ENCODE measurements around the gene PRDM15.

The PRDM15 gene

DNA sequence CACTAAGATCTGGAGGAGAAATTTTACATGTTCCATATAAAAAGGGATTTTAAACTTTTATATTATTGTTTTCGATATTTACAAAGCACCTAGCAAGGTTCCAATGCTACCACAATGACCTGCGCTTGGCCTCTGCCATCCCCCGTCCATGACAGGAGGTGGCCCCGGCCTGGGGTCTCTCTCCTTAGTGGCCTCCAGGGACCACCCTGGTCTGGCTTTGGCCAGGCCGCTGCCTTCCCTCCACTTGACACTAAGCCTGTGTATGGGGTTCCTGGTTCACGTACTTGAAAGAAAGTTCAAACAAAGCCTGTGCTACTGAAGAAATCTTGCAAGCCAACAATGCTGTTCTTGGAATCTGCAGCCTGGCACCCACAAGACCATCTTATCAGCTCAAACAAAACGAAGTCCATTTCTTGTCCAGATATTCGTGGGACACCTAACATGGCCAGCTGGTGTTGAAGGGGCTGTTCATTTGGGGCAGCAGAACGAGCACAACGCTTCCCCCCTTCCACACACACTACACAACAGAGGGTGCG lies 12.8 kb downstream of the PRDM15 start:
- Histone ChIP-seq H3K4me3 (ENCODE audit: low read depth, low read length) (no peak overlapping the region), H3K18ac (ENCODE audit: low read length) (no peak overlapping the region), H3K4ac (ENCODE audit: low read depth, low read length) (no peak overlapping the region), H3K79me1 (ENCODE audit: low read length) (no peaks in the 10 kb centered on the region), H4K91ac (ENCODE audit: low read depth, low read length) (no peak overlapping the region), H3K36me3 (ENCODE audit: control insufficient read depth in 1 of 2, insufficient read depth in 2 of 2, low read length in 2 of 2) (peaks cover 0 to under 1% of the 10 kb centered on the region in 2 experiments), H3K14ac (ENCODE audit: low read length) (no peak overlapping the region), H3K9ac (ENCODE audit: low read length) (no peak overlapping the region), H2BK12ac (ENCODE audit: low read length) (no peak overlapping the region), H2BK5ac (ENCODE audit: low read depth, low read length, poor library complexity) (no peak overlapping the region), H2AK5ac (ENCODE audit: low read length) (no peak overlapping the region), H3K27me3 (ENCODE audit: insufficient read depth, low read length) (no peaks in the 10 kb centered on the region), H4K12ac (ENCODE audit: low read depth, low read length) (no peak overlapping the region), H3K27ac (ENCODE audit: low read depth, low read length) (no peak overlapping the region), H4K8ac (ENCODE audit: low read depth, low read length) (no peak overlapping the region), H3K79me2 (ENCODE audit: control insufficient read depth, insufficient read depth, low read length, poor library complexity) (no peaks in the 10 kb centered on the region), H3K4me1 (ENCODE audit: control insufficient read depth in 1 of 2, insufficient read depth in 2 of 2, low read length in 2 of 2) (peaks cover 0 to 2% of the 10 kb centered on the region in 2 experiments), H2AFZ (ENCODE audit: insufficient read depth, low read length, poor library complexity) (no peak overlapping the region), H2BK120ac (ENCODE audit: insufficient read depth, low read length, poor library complexity) (no peak overlapping the region), H3K23ac (ENCODE audit: low read length) (no peak overlapping the region), H3K9me3 (ENCODE audit: insufficient read depth, low read depth, low read length) (no peaks in the 10 kb centered on the region), H3K4me2 (ENCODE audit: low read length) (no peak overlapping the region)
- no peak for DNase-seq
- WGBS (ENCODE audit: extremely low coverage, insufficient coverage, insufficient read length), result no CpG with 5 or more reads among the region's 11 CpGs

DNA sequence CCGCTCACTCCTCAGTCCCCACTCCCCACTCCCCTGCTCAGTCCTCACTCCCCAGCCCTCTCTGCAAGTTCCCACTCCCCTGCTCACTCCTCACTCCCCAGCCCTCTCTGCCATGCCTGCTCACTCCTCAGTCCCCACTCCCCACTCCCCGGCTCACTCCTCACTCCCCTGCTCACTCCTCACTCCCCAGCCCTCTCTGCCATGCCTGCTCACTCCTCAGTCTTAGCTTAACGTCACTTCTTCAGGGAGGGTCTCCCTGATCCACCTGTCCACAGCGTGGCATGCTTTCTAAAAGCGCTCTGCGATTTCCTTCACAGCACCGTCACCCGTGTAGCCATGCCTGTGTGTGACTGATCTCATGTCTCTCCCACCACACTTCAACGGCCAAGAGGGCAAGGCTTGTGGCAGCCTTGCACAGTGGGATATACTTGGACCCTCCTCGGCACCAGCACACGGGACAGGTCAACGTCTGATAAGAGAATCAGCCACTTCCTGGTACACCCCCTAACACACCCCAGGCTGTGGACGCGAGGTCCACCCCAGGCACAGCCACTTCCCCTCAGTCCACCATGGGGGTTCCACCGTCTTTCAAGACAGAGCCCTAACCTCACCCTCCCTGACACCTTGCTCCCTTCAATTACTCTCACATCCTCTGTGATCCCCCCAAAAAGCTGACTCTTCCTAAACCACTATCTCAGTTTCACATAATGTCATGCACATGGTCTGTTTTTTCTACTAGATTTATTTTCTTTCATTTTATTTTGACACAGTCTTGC lies 14.0 kb downstream of the PRDM15 start:
- H3K36me3 ChIP-seq (ENCODE audit: control insufficient read depth in 1 of 2, insufficient read depth in 2 of 2, low read length in 2 of 2), result no peaks in the 10 kb centered on the region
- H4K91ac ChIP-seq (ENCODE audit: low read depth, low read length), result no peak overlapping the region
- H3K4me3 ChIP-seq (ENCODE audit: low read depth, low read length), result no peak overlapping the region
- H4K8ac ChIP-seq (ENCODE audit: low read depth, low read length), result no peak overlapping the region
- H3K9me3 ChIP-seq (ENCODE audit: insufficient read depth, low read depth, low read length), result no peaks in the 10 kb centered on the region
- peaks cover 0 to 2% of the 10 kb centered on the region in 2 experiments for H3K4me1 ChIP-seq (ENCODE audit: control insufficient read depth in 1 of 2, insufficient read depth in 2 of 2, low read length in 2 of 2)
- H3K14ac ChIP-seq (ENCODE audit: low read length), result no peak overlapping the region
- H3K27ac ChIP-seq (ENCODE audit: low read depth, low read length), result no peak overlapping the region
- H2BK5ac ChIP-seq (ENCODE audit: low read depth, low read length, poor library complexity), result no peak overlapping the region
- no peak overlapping the region for H3K9ac ChIP-seq (ENCODE audit: low read length)
- H3K79me2 ChIP-seq (ENCODE audit: control insufficient read depth, insufficient read depth, low read length, poor library complexity), result no peaks in the 10 kb centered on the region
- H3K27me3 ChIP-seq (ENCODE audit: insufficient read depth, low read length), result no peaks in the 10 kb centered on the region
- no peak overlapping the region for H2BK12ac ChIP-seq (ENCODE audit: low read length)
- DNase-seq, result no peak
- no peak overlapping the region for H3K4me2 ChIP-seq (ENCODE audit: low read length)
- WGBS (ENCODE audit: extremely low coverage, insufficient coverage, insufficient read length), result no CpG with 5 or more reads among the region's 15 CpGs
- H2AFZ ChIP-seq (ENCODE audit: insufficient read depth, low read length, poor library complexity), result no peak overlapping the region
- no peak overlapping the region for H3K23ac ChIP-seq (ENCODE audit: low read length)
- no peak overlapping the region for H3K4ac ChIP-seq (ENCODE audit: low read depth, low read length)
- no peak overlapping the region for H3K18ac ChIP-seq (ENCODE audit: low read length)
- no peak overlapping the region for H4K12ac ChIP-seq (ENCODE audit: low read depth, low read length)
- H2AK5ac ChIP-seq (ENCODE audit: low read length), result no peak overlapping the region
- no peak overlapping the region for H2BK120ac ChIP-seq (ENCODE audit: insufficient read depth, low read length, poor library complexity)
- no peaks in the 10 kb centered on the region for H3K79me1 ChIP-seq (ENCODE audit: low read length)

DNA sequence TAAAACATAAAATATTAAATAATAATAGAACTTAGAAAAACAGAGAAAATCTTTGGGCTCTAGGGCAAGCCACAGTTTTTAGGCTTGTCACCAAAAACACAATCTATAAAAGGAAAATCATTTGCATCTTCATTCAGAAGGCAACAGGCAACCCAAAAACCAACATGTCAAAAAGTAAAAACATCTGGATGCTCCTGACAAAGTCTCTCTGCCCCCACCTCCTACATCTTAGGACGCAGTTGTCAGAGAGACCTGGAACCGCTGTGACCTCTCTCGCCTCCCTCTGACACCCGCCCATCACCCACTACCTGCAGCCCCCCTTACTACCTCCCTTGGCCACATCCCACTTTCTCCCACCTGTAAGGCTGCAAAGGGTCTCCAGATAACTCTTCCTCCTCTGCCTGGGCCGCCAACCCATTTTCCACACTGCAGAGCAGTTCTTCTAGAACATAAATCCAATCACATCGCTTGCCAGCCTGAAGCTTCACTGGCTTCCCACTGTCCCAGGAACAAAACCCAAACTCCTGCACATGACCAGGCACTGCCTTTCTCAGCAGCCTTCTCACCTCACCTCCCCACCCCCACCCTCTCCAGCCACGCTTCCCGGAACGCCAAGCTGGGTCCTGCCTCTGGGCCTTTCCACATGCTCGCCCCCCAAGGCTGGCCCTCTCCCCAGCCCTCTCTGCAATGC lies 14.7 kb downstream of the PRDM15 start:
- no peak overlapping the region for H3K18ac ChIP-seq (ENCODE audit: low read length)
- H3K36me3 ChIP-seq (ENCODE audit: control insufficient read depth in 1 of 2, insufficient read depth in 2 of 2, low read length in 2 of 2), result peaks cover under 1 to 3% of the 10 kb centered on the region in 2 experiments
- no peak overlapping the region for H2AK5ac ChIP-seq (ENCODE audit: low read length)
- no peak overlapping the region for H4K91ac ChIP-seq (ENCODE audit: low read depth, low read length)
- H3K4ac ChIP-seq (ENCODE audit: low read depth, low read length), result no peak overlapping the region
- H3K9me3 ChIP-seq (ENCODE audit: insufficient read depth, low read depth, low read length), result no peaks in the 10 kb centered on the region
- H3K4me1 ChIP-seq (ENCODE audit: control insufficient read depth in 1 of 2, insufficient read depth in 2 of 2, low read length in 2 of 2), result peaks cover 0 to 2% of the 10 kb centered on the region in 2 experiments
- H4K8ac ChIP-seq (ENCODE audit: low read depth, low read length), result no peak overlapping the region
- no peak overlapping the region for H2BK12ac ChIP-seq (ENCODE audit: low read length)
- H3K27ac ChIP-seq (ENCODE audit: low read depth, low read length), result no peak overlapping the region
- H3K4me2 ChIP-seq (ENCODE audit: low read length), result no peak overlapping the region
- no peak overlapping the region for H2BK120ac ChIP-seq (ENCODE audit: insufficient read depth, low read length, poor library complexity)
- DNase-seq, result no peak
- H2BK5ac ChIP-seq (ENCODE audit: low read depth, low read length, poor library complexity), result no peak overlapping the region
- no peak overlapping the region for H2AFZ ChIP-seq (ENCODE audit: insufficient read depth, low read length, poor library complexity)
- H3K14ac ChIP-seq (ENCODE audit: low read length), result no peak overlapping the region
- WGBS (ENCODE audit: extremely low coverage, insufficient coverage, insufficient read length), result no CpG with 5 or more reads among the region's 10 CpGs
- no peak overlapping the region for H3K9ac ChIP-seq (ENCODE audit: low read length)
- H4K12ac ChIP-seq (ENCODE audit: low read depth, low read length), result no peak overlapping the region
- no peaks in the 10 kb centered on the region for H3K79me2 ChIP-seq (ENCODE audit: control insufficient read depth, insufficient read depth, low read length, poor library complexity)
- H3K4me3 ChIP-seq (ENCODE audit: low read depth, low read length), result no peak overlapping the region
- H3K27me3 ChIP-seq (ENCODE audit: insufficient read depth, low read length), result no peaks in the 10 kb centered on the region
- no peaks in the 10 kb centered on the region for H3K79me1 ChIP-seq (ENCODE audit: low read length)
- no peak overlapping the region for H3K23ac ChIP-seq (ENCODE audit: low read length)

- no peak overlapping the region for H3K14ac ChIP-seq (ENCODE audit: low read length)
- H3K4me3 ChIP-seq (ENCODE audit: low read depth, low read length), result no peak overlapping the region
- WGBS (ENCODE audit: extremely low coverage, insufficient coverage, insufficient read length), result no CpG with 5 or more reads among the region's 4 CpGs
- H4K12ac ChIP-seq (ENCODE audit: low read depth, low read length), result no peak overlapping the region
- no peaks in the 10 kb centered on the region for H3K79me2 ChIP-seq (ENCODE audit: control insufficient read depth, insufficient read depth, low read length, poor library complexity)
- H3K79me1 ChIP-seq (ENCODE audit: low read length), result no peaks in the 10 kb centered on the region
- peaks cover 8 to 9% of the 10 kb centered on the region in 2 experiments for H3K36me3 ChIP-seq (ENCODE audit: control insufficient read depth in 1 of 2, insufficient read depth in 2 of 2, low read length in 2 of 2)
- H2AK5ac ChIP-seq (ENCODE audit: low read length), result no peak overlapping the region
- H2AFZ ChIP-seq (ENCODE audit: insufficient read depth, low read length, poor library complexity), result no peak overlapping the region
- H3K27ac ChIP-seq (ENCODE audit: low read depth, low read length), result no peak overlapping the region
- H3K9ac ChIP-seq (ENCODE audit: low read length), result no peak overlapping the region
- H2BK12ac ChIP-seq (ENCODE audit: low read length), result no peak overlapping the region
- no peaks in the 10 kb centered on the region for H3K27me3 ChIP-seq (ENCODE audit: insufficient read depth, low read length)
- H3K4me1 ChIP-seq (ENCODE audit: control insufficient read depth in 1 of 2, insufficient read depth in 2 of 2, low read length in 2 of 2), result peaks cover 0 to 2% of the 10 kb centered on the region in 2 experiments
- no peak overlapping the region for H3K18ac ChIP-seq (ENCODE audit: low read length)
- no peak overlapping the region for H3K23ac ChIP-seq (ENCODE audit: low read length)
- H2BK5ac ChIP-seq (ENCODE audit: low read depth, low read length, poor library complexity), result no peak overlapping the region
- no peak overlapping the region for H4K8ac ChIP-seq (ENCODE audit: low read depth, low read length)
- no peak overlapping the region for H4K91ac ChIP-seq (ENCODE audit: low read depth, low read length)
- H3K4me2 ChIP-seq (ENCODE audit: low read length), result no peak overlapping the region
- no peaks in the 10 kb centered on the region for H3K9me3 ChIP-seq (ENCODE audit: insufficient read depth, low read depth, low read length)
- no peak overlapping the region for H3K4ac ChIP-seq (ENCODE audit: low read depth, low read length)
- H2BK120ac ChIP-seq (ENCODE audit: insufficient read depth, low read length, poor library complexity), result no peak overlapping the region
- no peak for DNase-seq
These were observed 15.8 kb downstream of the PRDM15 start for GRCh38 chr21:41863439-41863740.
